GM19324 (cell line): ENCODE results near the gene MPV17L2.

Experiments used
- ATAC-seq: cut with Tn5 transposase; IDR thresholded peaks from one replicate; pipeline ENCODE4 v1.9.1; 2021; ENCODE audit warnings: mild to moderate bottlenecking, moderate library complexity; ENCODE audit not compliant: unreplicated experiment, low FRiP score

The MPV17L2 gene

DNA sequence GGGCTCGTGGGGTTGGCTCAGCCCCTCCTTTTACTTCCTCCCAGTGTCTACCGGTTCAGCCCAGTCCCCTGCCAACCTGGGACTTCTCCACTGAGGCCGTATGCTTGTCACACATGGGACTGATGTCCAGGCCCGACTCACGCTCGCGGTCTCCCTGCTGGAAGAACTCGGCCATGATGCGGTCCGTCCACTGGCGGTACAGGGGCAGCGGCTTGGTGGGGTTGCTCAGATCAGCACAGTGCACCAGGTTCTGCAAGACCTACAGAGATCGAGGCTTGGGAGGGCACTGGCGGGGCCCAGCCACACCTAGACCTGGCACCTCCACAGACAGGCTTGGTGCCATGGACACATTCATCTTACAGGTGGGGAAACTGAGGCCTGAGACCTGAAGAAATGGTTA lies 18.7 kb downstream of the MPV17L2 start:
- no peak for ATAC-seq

GRCh38 chr19:18214779-18215433 lies 21.9 kb downstream of the MPV17L2 start:
- ATAC-seq: no peak

GRCh38 chr19:18216789-18217188 lies 23.8 kb downstream of the MPV17L2 start:
- no peak for ATAC-seq

GRCh38 chr19:18218159-18218558 lies 25.1 kb downstream of the MPV17L2 start:
- ATAC-seq: no peak

GRCh38 chr19:18218600-18218999 lies 25.6 kb downstream of the MPV17L2 start:
- no peak for ATAC-seq

- no peak for ATAC-seq
Measured at GRCh38 chr19:18219911-18220631, 27.1 kb downstream of the MPV17L2 start.

DNA sequence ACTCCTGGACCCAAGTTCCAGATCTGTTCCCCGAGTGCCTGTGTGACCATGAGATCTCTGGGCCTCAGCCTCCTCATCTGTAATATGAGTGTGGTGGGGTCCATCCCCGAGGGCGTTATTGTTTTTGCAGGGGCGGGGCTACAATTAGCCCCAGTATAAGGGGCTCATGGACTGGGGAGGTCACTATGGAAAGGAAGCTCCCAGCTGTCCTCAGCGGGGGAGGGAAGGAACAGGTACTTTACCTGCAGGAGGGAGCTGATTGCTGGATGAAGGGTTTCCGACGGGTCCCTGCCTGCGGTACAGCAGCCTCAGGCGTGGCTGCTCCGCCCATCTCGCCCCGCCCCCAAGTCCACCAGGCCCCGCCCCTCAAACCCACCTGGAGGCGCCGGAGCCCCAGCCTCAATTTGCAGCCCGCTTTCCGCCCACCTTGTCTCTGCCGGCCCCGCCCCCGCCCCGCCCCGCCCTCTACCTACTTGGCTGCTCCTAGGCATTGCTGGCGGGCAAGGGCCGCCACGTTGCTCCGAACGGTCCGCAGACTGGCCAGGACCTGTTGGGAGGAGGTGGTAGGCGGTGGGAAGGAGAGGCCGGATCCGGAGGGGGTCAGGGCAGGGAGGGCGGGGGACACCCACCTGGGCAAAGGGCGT lies 27.7 kb downstream of the MPV17L2 start:
- no peak for ATAC-seq

GRCh38 chr19:18221815-18222725 lies 29.1 kb downstream of the MPV17L2 start:
- ATAC-seq: no peak

- no peak for ATAC-seq
Measured at GRCh38 chr19:18223860-18224524, 31.0 kb downstream of the MPV17L2 start.

- ATAC-seq: peak; percentile 92
Measured at GRCh38 chr19:18224525-18225354, 31.7 kb downstream of the MPV17L2 start.

- no peak for ATAC-seq
Measured at GRCh38 chr19:18225355-18225701, 32.3 kb downstream of the MPV17L2 start.

DNA sequence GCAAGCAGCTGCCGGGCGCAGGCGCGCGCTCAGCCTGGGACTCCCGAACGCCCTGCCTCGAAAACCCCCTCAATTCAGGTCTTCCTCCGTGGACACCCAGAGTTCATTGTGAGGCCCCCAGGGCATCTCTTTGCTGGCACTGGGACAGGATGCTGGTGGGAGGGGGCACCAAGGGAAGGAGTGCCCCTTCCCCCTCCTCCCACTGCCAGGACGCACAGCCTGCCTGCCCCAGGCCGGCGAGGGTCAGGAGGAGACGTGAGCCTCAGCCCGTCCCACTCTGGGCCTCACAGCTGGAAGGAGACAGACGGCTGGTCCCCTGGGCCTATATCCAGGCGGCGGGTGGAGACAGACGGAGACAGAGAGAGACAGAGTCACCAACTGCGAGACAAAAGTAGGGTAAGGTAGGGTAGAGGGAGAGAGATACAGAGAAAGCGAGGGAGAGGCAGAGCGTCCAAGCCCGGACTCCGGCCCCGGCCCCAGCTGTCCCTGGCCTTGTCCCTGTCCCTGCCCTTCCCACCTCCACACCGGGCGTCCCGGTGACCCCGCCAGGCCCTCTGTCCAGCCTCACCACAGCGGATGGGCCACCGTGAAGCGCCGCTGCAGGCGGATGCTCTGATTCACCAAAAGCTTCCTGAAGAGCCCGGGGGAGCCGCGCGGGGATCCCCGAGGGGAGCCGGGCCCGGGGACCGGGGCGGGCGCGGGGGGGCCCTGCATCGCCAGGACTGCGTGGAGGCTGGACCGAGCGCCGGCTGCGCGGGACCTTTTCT lies 32.9 kb downstream of the MPV17L2 start, which contains the start of gene PDE4C:
Gene PDE4C, minus strand, starts transcription at position 737 of the 767 bp plus-strand sequence. Its CDS starts 23 bp downstream, at position 714.
- no peak for ATAC-seq

- ATAC-seq: no peak
Measured at GRCh38 chr19:18226956-18227780, 34.1 kb downstream of the MPV17L2 start.

GRCh38 chr19:18227781-18228271 lies 34.8 kb downstream of the MPV17L2 start:
- no peak for ATAC-seq

DNA sequence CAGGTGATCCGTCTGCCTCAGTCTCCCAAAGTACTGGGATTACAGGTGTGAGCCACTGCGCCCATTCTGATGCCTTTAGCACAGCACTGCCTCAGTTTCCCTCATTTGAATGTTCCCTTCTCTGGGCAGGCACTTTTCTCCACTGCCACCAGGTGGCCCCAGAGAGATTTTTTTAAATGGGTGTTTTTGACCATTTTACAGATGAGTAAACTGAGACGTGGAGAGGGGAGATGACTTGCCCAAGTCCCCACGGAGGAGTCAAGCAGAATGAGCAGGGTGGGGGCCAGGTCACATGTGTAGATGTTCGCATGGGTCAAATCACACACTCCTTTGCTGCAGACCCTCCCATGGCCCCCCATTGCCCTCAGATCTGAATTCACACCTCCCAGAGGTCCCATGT lies 36.5 kb downstream of the MPV17L2 start:
- no peak for ATAC-seq

- ATAC-seq: no peak
Measured at GRCh38 chr19:18229915-18230314, 36.9 kb downstream of the MPV17L2 start.

- ATAC-seq: no peak
Measured at GRCh38 chr19:18230941-18231734, 38.1 kb downstream of the MPV17L2 start.
